Astrocyte (in vitro differentiated cells and primary cell): ENCODE results near the gene LRP1B. TPM values are rescaled to one million over a fixed set of nuclear protein-coding genes. Genes with fewer than 3 reads are reported as not detected.

ENCODE experiments used
- DNase-seq: peaks from one replicate; pipeline ENCODE4 v3.0.0-alpha.2; 2010; ENCODE audit warnings: low read depth
- FAIRE-seq: peaks from 2 replicates; lab custom pipeline; 2011; peaks lifted over from hg19 to GRCh38; lab: Jason Lieb, UNC
- H2AFZ ChIP-seq: 2 replicates; pipeline ENCODE4 v1.6.0; 2012; ENCODE audit warnings: low read depth, low read length, inconsistent platforms
- H3K27ac ChIP-seq: 2 replicates; pipeline ENCODE4 v1.5.1; 2011; ENCODE audit warnings: low read depth, low read length, inconsistent platforms
- H3K27me3 ChIP-seq: 2 replicates; pipeline ENCODE4 v1.6.0; 2011; ENCODE audit warnings: low read length, inconsistent platforms; ENCODE audit not compliant: insufficient read depth
- H3K36me3 ChIP-seq: 2 replicates; pipeline ENCODE4 v1.5.1; 2011; ENCODE audit warnings: low read length, inconsistent platforms; ENCODE audit not compliant: insufficient read depth
- H3K4me1 ChIP-seq: 2 replicates; pipeline ENCODE4 v1.5.1; 2011; ENCODE audit warnings: low read length, inconsistent platforms; ENCODE audit not compliant: insufficient read depth
- H3K4me2 ChIP-seq: 2 replicates; pipeline ENCODE4 v1.6.0; 2012; ENCODE audit warnings: low read length, inconsistent platforms
- H3K4me3 ChIP-seq: 2 replicates; pipeline ENCODE4 v1.5.1; 2011; ENCODE audit warnings: low read depth, mild to moderate bottlenecking, low read length, inconsistent platforms; ENCODE audit not compliant: insufficient read depth
- H3K79me2 ChIP-seq: 2 replicates; pipeline ENCODE4 v1.6.0; 2012; ENCODE audit warnings: mild to moderate bottlenecking, low read length, inconsistent platforms; ENCODE audit not compliant: insufficient read depth
- H3K9ac ChIP-seq: 2 replicates; pipeline ENCODE4 v1.6.0; 2012; ENCODE audit warnings: mild to moderate bottlenecking, low read length, inconsistent platforms
- H3K9me3 ChIP-seq: 2 replicates; pipeline ENCODE4 v1.5.1; 2012; ENCODE audit warnings: low read depth, mild to moderate bottlenecking, low read length, inconsistent platforms; ENCODE audit not compliant: insufficient read depth
- H4K20me1 ChIP-seq: 2 replicates; pipeline ENCODE4 v1.6.0; 2012; ENCODE audit warnings: low read length, inconsistent platforms; ENCODE audit not compliant: insufficient read depth
- H3K27ac Mint-ChIP-seq: one replicate; pipeline ENCODE4 v1.8.0; 2021; ENCODE audit warnings: mild to moderate bottlenecking, mixed read lengths; ENCODE audit not compliant: unreplicated experiment
- H3K27me3 Mint-ChIP-seq: one replicate; pipeline ENCODE4 v1.8.0; 2021; ENCODE audit warnings: low read depth, mixed read lengths; ENCODE audit not compliant: unreplicated experiment
- H3K36me3 Mint-ChIP-seq: one replicate; pipeline ENCODE4 v1.8.0; 2021; ENCODE audit warnings: low read depth, mixed read lengths; ENCODE audit not compliant: unreplicated experiment
- H3K4me1 Mint-ChIP-seq: one replicate; pipeline ENCODE4 v1.8.0; 2021; ENCODE audit warnings: low read depth, mixed read lengths; ENCODE audit not compliant: unreplicated experiment
- H3K4me3 Mint-ChIP-seq: one replicate; pipeline ENCODE4 v1.8.0; 2021; ENCODE audit warnings: mild to moderate bottlenecking, moderate library complexity, mixed read lengths; ENCODE audit not compliant: unreplicated experiment
- H3K9me3 Mint-ChIP-seq: one replicate; pipeline ENCODE4 v1.8.0; 2021; ENCODE audit warnings: mild to moderate bottlenecking, mixed read lengths; ENCODE audit not compliant: unreplicated experiment
- EZH2 ChIP-seq: IDR thresholded peaks from 2 replicates; pipeline ENCODE4 v1.6.1; 2012; ENCODE audit warnings: mild to moderate bottlenecking, low read length, inconsistent platforms; ENCODE audit not compliant: insufficient read depth
- total RNA-seq: library from RNA; stranded (reverse); gene quantifications from 2 replicates; pipeline ENCODE4 v1.2.1, GENCODE V29; 2021
- TF ChIP-seq, protein P1 (sequence below): IDR thresholded peaks from 2 replicates; pipeline ENCODE4 v1.5.1; 2011; ENCODE audit warnings: low read depth, mild to moderate bottlenecking, inconsistent platforms, low read length, moderate library complexity; ENCODE audit not compliant: insufficient read depth

The LRP1B gene
- total RNA-seq, 1 donor from 2014 or later, result 1.5 TPM

DNA sequence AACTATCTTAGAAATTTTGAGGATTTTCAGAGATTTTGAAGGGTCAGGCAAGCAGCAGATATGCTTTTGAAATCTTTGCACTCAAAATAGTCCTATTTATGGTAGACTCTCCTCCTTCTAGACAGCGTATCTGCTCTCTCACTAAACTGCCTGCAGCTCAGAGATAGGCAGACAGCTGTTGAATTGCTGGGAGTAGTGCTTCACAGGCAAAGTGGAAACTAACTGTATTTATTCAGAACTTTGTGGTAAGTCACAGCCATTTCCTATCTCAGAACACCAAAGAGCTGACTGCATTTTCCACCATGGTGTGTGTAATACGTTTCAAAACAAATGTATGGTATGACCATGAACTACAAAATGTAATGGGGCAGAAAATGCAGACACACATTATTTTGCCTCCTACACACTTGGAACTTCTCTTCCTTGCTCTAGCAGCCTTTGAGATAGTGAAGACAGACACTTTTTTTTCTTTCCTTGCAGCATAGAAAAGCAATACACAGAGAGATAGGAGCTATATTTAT lies 352.4 kb downstream of the LRP1B start:
- Histone ChIP-seq H3K4me2 (no peak overlapping the region), H3K27ac (no peak overlapping the region), H3K27me3 (no peaks in the 10 kb centered on the region), H3K4me3 (no peak overlapping the region), H3K36me3 (no peaks in the 10 kb centered on the region), H4K20me1 (no peaks in the 10 kb centered on the region), H3K9ac (no peak overlapping the region), H3K4me1 (no peaks in the 10 kb centered on the region), H3K9me3 (no peaks in the 10 kb centered on the region), H2AFZ (no peak overlapping the region), H3K79me2 (no peaks in the 10 kb centered on the region)
- peaks cover 11% of the 10 kb centered on the region for H3K4me1 Mint-ChIP-seq
- DNase-seq, result peak; percentile 61
- FAIRE-seq, result no peak
- TF ChIP-seq, protein P1, sequence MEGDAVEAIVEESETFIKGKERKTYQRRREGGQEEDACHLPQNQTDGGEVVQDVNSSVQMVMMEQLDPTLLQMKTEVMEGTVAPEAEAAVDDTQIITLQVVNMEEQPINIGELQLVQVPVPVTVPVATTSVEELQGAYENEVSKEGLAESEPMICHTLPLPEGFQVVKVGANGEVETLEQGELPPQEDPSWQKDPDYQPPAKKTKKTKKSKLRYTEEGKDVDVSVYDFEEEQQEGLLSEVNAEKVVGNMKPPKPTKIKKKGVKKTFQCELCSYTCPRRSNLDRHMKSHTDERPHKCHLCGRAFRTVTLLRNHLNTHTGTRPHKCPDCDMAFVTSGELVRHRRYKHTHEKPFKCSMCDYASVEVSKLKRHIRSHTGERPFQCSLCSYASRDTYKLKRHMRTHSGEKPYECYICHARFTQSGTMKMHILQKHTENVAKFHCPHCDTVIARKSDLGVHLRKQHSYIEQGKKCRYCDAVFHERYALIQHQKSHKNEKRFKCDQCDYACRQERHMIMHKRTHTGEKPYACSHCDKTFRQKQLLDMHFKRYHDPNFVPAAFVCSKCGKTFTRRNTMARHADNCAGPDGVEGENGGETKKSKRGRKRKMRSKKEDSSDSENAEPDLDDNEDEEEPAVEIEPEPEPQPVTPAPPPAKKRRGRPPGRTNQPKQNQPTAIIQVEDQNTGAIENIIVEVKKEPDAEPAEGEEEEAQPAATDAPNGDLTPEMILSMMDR, result no peak
- TF ChIP-seq EZH2, result no peak
- H3K4me3 Mint-ChIP-seq, result peak overlapping the region; percentile 9
- H3K36me3 Mint-ChIP-seq, result no peaks in the 10 kb centered on the region
- no peak overlapping the region for H3K27ac Mint-ChIP-seq
- H3K27me3 Mint-ChIP-seq, result no peaks in the 10 kb centered on the region
- H3K9me3 Mint-ChIP-seq, result peaks cover 1% of the 10 kb centered on the region

DNA sequence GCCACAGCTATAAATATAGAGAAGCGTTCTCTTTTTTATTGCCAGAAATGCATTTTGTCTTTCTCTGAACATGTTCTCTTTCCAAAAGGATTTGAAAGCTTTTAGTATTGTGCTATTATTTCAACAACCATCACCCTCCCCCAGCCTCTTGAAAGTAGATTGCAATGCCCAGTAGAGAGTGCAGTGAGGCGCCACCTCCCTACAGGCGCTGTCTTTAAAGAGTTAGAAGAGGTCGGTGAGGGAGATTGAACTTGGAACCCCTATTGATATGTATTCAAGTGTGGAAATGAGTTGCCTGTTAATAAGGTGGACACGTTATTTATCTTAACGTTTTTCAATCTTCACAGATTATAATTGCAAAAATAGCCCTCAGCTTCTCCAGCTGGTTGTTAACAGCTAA lies 360.3 kb downstream of the LRP1B start:
- Histone ChIP-seq H3K9ac (no peak overlapping the region), H3K4me1 (peaks cover 15% of the 10 kb centered on the region), H3K9me3 (no peaks in the 10 kb centered on the region), H3K27ac (no peak overlapping the region), H3K4me2 (no peak overlapping the region), H3K27me3 (no peaks in the 10 kb centered on the region), H4K20me1 (no peaks in the 10 kb centered on the region), H3K4me3 (no peak overlapping the region), H3K79me2 (no peaks in the 10 kb centered on the region), H2AFZ (no peak overlapping the region), H3K36me3 (no peaks in the 10 kb centered on the region)
- FAIRE-seq (no peak), DNase-seq (no peak)
- peaks cover 19% of the 10 kb centered on the region for H3K4me1 Mint-ChIP-seq
- no peaks in the 10 kb centered on the region for H3K27me3 Mint-ChIP-seq
- no peaks in the 10 kb centered on the region for H3K36me3 Mint-ChIP-seq
- TF ChIP-seq, protein P1, result no peak
- no peak for TF ChIP-seq EZH2
- peaks cover 1% of the 10 kb centered on the region for H3K9me3 Mint-ChIP-seq
- no peak overlapping the region for H3K27ac Mint-ChIP-seq
- H3K4me3 Mint-ChIP-seq, result no peak overlapping the region

GRCh38 chr2:141767691-141768090 lies 363.1 kb downstream of the LRP1B start:
- no peaks in the 10 kb centered on the region for H4K20me1 ChIP-seq
- H3K27me3 Mint-ChIP-seq, result no peaks in the 10 kb centered on the region
- no peaks in the 10 kb centered on the region for H3K36me3 ChIP-seq
- TF ChIP-seq, protein P1, result no peak
- no peak for TF ChIP-seq EZH2
- H3K36me3 Mint-ChIP-seq, result no peaks in the 10 kb centered on the region
- DNase-seq (no peak), FAIRE-seq (no peak)
- no peaks in the 10 kb centered on the region for H3K9me3 ChIP-seq
- no peak overlapping the region for H3K4me3 ChIP-seq
- H3K9me3 Mint-ChIP-seq, result no peaks in the 10 kb centered on the region
- peak overlapping the region; percentile 32 for H3K27ac ChIP-seq
- no peak overlapping the region for H3K4me3 Mint-ChIP-seq
- peaks cover 19% of the 10 kb centered on the region for H3K4me1 Mint-ChIP-seq
- peak overlapping the region; percentile 36 for H3K4me2 ChIP-seq
- H3K27ac Mint-ChIP-seq, result peak overlapping the region; percentile 10
- H3K79me2 ChIP-seq, result no peaks in the 10 kb centered on the region
- H3K4me1 ChIP-seq, result peaks cover 15% of the 10 kb centered on the region
- no peak overlapping the region for H3K9ac ChIP-seq
- H2AFZ ChIP-seq, result no peak overlapping the region
- H3K27me3 ChIP-seq, result no peaks in the 10 kb centered on the region
